Measurements from ENCODE around the gene PACSIN2. TPM values are rescaled to one million over a fixed set of nuclear protein-coding genes. Genes with fewer than 3 reads are reported as not detected.

Gene PACSIN2
- total RNA-seq, 1 experiment from 2014 or later: 70.5 TPM

DNA sequence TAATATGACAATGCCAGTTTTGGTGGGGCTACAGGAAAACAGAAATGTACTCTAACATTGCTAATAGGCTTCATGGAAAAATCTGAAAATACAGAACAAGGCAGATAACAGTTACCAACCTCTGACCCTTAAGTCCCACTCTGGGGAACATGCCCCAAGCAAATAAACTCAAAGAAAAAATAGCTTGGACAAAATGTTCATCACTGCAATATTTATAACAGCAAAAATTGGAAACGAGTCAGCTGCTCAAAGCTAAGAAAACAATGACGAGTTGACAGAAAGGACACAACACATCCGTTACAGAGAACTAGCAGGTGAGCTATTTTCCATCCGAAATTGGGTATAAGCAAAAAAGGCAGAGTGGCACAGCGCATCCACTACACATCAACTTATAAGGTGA, 70.5 kb downstream of the PACSIN2 start:
- ATAC-seq (no peak), DNase-seq (ENCODE audit: low spot score) (no peak)
- ChIA-PET POLR2A (no interaction called here), CTCF (interaction anchor here (0.6 to 1.2 kb wide), 3 partner anchors 18 to 215 kb away, joined by 3 to 6 read pairs (median 3); no protein-coding TSS in a partner anchor)
- Mint-ChIP-seq H3K27me3 (ENCODE audit: low read depth) (no peaks in the 10 kb centered on the region), H3K36me3 (no peaks in the 10 kb centered on the region), H3K4me3 (no peak overlapping the region), H3K9me3 (no peaks in the 10 kb centered on the region), H3K27ac (no peak overlapping the region), H3K4me1 (peaks cover 58% of the 10 kb centered on the region)
- no peak for TF ChIP-seq ZNF416 (CRISPR knock-in tag; IDR thresholded peaks at IDR 0.05)
- TF ChIP-seq, protein P1, sequence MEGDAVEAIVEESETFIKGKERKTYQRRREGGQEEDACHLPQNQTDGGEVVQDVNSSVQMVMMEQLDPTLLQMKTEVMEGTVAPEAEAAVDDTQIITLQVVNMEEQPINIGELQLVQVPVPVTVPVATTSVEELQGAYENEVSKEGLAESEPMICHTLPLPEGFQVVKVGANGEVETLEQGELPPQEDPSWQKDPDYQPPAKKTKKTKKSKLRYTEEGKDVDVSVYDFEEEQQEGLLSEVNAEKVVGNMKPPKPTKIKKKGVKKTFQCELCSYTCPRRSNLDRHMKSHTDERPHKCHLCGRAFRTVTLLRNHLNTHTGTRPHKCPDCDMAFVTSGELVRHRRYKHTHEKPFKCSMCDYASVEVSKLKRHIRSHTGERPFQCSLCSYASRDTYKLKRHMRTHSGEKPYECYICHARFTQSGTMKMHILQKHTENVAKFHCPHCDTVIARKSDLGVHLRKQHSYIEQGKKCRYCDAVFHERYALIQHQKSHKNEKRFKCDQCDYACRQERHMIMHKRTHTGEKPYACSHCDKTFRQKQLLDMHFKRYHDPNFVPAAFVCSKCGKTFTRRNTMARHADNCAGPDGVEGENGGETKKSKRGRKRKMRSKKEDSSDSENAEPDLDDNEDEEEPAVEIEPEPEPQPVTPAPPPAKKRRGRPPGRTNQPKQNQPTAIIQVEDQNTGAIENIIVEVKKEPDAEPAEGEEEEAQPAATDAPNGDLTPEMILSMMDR (IDR thresholded peaks at IDR 0.05): no peak
- no peak for TF ChIP-seq ATF3 (CRISPR knock-in tag; conservative IDR thresholded peaks at IDR 0.05)
- no peak for TF ChIP-seq ZNF425 (CRISPR knock-in tag; conservative IDR thresholded peaks at IDR 0.05)
- TF ChIP-seq SOX15 (CRISPR knock-in tag; IDR thresholded peaks at IDR 0.05): no peak
- TF ChIP-seq ATF1 (CRISPR knock-in tag; IDR thresholded peaks at IDR 0.05): no peak
- TF ChIP-seq ARID4B (CRISPR knock-in tag; IDR thresholded peaks at IDR 0.05; ENCODE audit: borderline replicate concordance): no peak
- no peak for TF ChIP-seq ZNF671 (CRISPR knock-in tag; IDR thresholded peaks at IDR 0.05)
- TF ChIP-seq ESRRA (CRISPR knock-in tag; IDR thresholded peaks at IDR 0.05; ENCODE audit: borderline replicate concordance): no peak
- TF ChIP-seq, protein P2, sequence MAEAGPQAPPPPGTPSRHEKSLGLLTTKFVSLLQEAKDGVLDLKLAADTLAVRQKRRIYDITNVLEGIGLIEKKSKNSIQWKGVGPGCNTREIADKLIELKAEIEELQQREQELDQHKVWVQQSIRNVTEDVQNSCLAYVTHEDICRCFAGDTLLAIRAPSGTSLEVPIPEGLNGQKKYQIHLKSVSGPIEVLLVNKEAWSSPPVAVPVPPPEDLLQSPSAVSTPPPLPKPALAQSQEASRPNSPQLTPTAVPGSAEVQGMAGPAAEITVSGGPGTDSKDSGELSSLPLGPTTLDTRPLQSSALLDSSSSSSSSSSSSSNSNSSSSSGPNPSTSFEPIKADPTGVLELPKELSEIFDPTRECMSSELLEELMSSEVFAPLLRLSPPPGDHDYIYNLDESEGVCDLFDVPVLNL (CRISPR knock-in tag; IDR thresholded peaks at IDR 0.05; ENCODE audit: borderline replicate concordance, low read depth): no peak
- no peak for TF ChIP-seq OVOL2 (CRISPR knock-in tag; IDR thresholded peaks at IDR 0.05; ENCODE audit: borderline replicate concordance)
- TF ChIP-seq FOXJ3 (CRISPR knock-in tag; IDR thresholded peaks at IDR 0.05; ENCODE audit: borderline replicate concordance): no peak
- no peak for TF ChIP-seq FOXK1 (CRISPR knock-in tag; IDR thresholded peaks at IDR 0.05)
- TF ChIP-seq FOXP1 (CRISPR knock-in tag; IDR thresholded peaks at IDR 0.05; ENCODE audit: borderline replicate concordance): no peak
- TF ChIP-seq MAX (CRISPR knock-in tag; IDR thresholded peaks at IDR 0.05): no peak
- no peak for TF ChIP-seq ZBTB21 (CRISPR knock-in tag; IDR thresholded peaks at IDR 0.05; ENCODE audit: borderline replicate concordance)
- TF ChIP-seq USF2 (CRISPR knock-in tag; IDR thresholded peaks at IDR 0.05): no peak
